Activated CD4-positive, CD25-positive, alpha-beta regulatory T cell treated with anti-CD3 and anti-CD28 coated beads, Interleukin-2, amount 50 U/mL, for 16 hours (primary cell): ENCODE results near the gene GLP1R.

ENCODE experiments used
- DNase-seq: peaks from one replicate; pipeline ENCODE4 v3.0.0-alpha.2; 2020; ENCODE audit warnings: low read depth, low spot score

Gene GLP1R

GRCh38 chr6:39086294-39086693, 37.7 kb downstream of the GLP1R start:
- no peak for DNase-seq

- no peak for DNase-seq
These were observed 38.1 kb downstream of the GLP1R start for GRCh38 chr6:39086711-39087110.

- no peak for DNase-seq
These were observed 38.6 kb downstream of the GLP1R start for GRCh38 chr6:39087197-39087596.

GRCh38 chr6:39088331-39088730, 39.8 kb downstream of the GLP1R start:
- no peak for DNase-seq

- no peak for DNase-seq
These were observed 41.5 kb downstream of the GLP1R start for GRCh38 chr6:39090036-39090435.

GRCh38 chr6:39091220-39091619, 42.6 kb downstream of the GLP1R start:
- DNase-seq: no peak

GRCh38 chr6:39092124-39092523, 43.5 kb downstream of the GLP1R start:
- no peak for DNase-seq

- DNase-seq: no peak
These were observed 44.6 kb downstream of the GLP1R start for GRCh38 chr6:39093149-39093708.

- DNase-seq: no peak
These were observed 47.0 kb downstream of the GLP1R start for GRCh38 chr6:39095578-39095977.

GRCh38 chr6:39100358-39100757, 51.8 kb downstream of the GLP1R start:
- DNase-seq: no peak

- DNase-seq: no peak
These were observed 53.7 kb downstream of the GLP1R start for GRCh38 chr6:39102071-39102820.

- DNase-seq: no peak
These were observed 54.2 kb downstream of the GLP1R start for GRCh38 chr6:39102821-39103136.

- DNase-seq: no peak
These were observed 55.9 kb downstream of the GLP1R start for GRCh38 chr6:39104528-39104927.

- no peak for DNase-seq
These were observed 58.5 kb downstream of the GLP1R start for GRCh38 chr6:39107034-39107433.

- no peak for DNase-seq
These were observed 59.1 kb downstream of the GLP1R start for GRCh38 chr6:39107641-39108040.

GRCh38 chr6:39108041-39108839, 59.7 kb downstream of the GLP1R start:
- DNase-seq: no peak

GRCh38 chr6:39111280-39111679, 62.7 kb downstream of the GLP1R start:
- no peak for DNase-seq

- DNase-seq: no peak
These were observed 65.2 kb downstream of the GLP1R start for GRCh38 chr6:39113788-39114187.

GRCh38 chr6:39114388-39114703, 65.8 kb downstream of the GLP1R start:
- DNase-seq: no peak

- DNase-seq: peak; percentile 83
These were observed 66.4 kb downstream of the GLP1R start, which contains the start of gene SAYSD1 for GRCh38 chr6:39114704-39115599. Gene SAYSD1 (minus strand): TSS chr6:39115186. CDS start chr6:39115089, 97 bp downstream.

GRCh38 chr6:39118921-39119320, 70.3 kb downstream of the GLP1R start:
- no peak for DNase-seq

GRCh38 chr6:39124114-39124513, 75.5 kb downstream of the GLP1R start:
- DNase-seq: no peak
